Sigmoid colon (tissue), 4 donors: ENCODE data around the gene CSF2RB.

Experiments
- CTCF ChIP-seq, 4 experiments: fragments of 450-650 bp in 3 of 4; fragments of 200-600 bp in 1 of 4; IDR thresholded peaks; one replicate each; pipeline ENCODE4 v1.5.1; 2016 to 2019; ENCODE audit warnings: antibody characterized with exemption in 4 of 4, mild to moderate bottlenecking in 3 of 4, moderate library complexity in 2 of 4
- EP300 ChIP-seq, 4 donors: sonication (generic); formaldehyde crosslinking; IDR thresholded peaks; one replicate each; pipeline ENCODE4 v1.6.1; 2017; ENCODE audit warnings: antibody characterized with exemption in 4 of 4
- POLR2A ChIP-seq, 2 donors: fragments of 450-650 bp; IDR thresholded peaks; one replicate each; pipeline ENCODE4 v1.6.1; 2016; ENCODE audit warnings: antibody characterized with exemption in 2 of 2, mild to moderate bottlenecking in 2 of 2, moderate library complexity in 2 of 2
- POLR2AphosphoS5 ChIP-seq, 4 donors: sonication (generic); formaldehyde crosslinking; IDR thresholded peaks; one replicate each; pipeline ENCODE4 v1.6.1; 2017; ENCODE audit warnings: antibody characterized with exemption in 4 of 4

GRCh38 chr22:36900225-36900624 is 13.2 kb upstream of the CSF2RB start:
- no peak for TF ChIP-seq CTCF (IDR thresholded peaks at IDR 0.05)
- no peak for TF ChIP-seq POLR2A (IDR thresholded peaks at IDR 0.05)
- TF ChIP-seq POLR2AphosphoS5 (IDR thresholded peaks at IDR 0.05), result no peak
- no peak for TF ChIP-seq EP300 (IDR thresholded peaks at IDR 0.05)
